Transverse colon (tissue), 4 donors: ENCODE measurements around the gene RPTOR.

Experiments used
- EP300 ChIP-seq: sonication (generic); formaldehyde crosslinking; IDR thresholded peaks from one replicate; pipeline ENCODE4 v1.6.1; 2017; ENCODE audit warnings: antibody characterized with exemption, low read depth
- POLR2AphosphoS5 ChIP-seq, 3 donors: sonication (generic); formaldehyde crosslinking; IDR thresholded peaks; one replicate each; pipeline ENCODE4 v1.6.1; 2016; ENCODE audit warnings: antibody characterized with exemption in 3 of 3
- TF ChIP-seq, protein P1 (sequence below), 5 experiments: fragments of 200-600 bp in 3 of 5; fragments of 450-650 bp in 2 of 5; sonication (generic) in 3 of 5; IDR thresholded peaks; 1 replicate in 2 of 5; 2 replicates in 3 of 5; pipeline ENCODE4 v1.5.1; 2016 to 2017; ENCODE audit warnings: antibody characterized with exemption in 5 of 5, inconsistent platforms in 3 of 5, mild to moderate bottlenecking in 2 of 5, moderate library complexity in 1 of 5

DNA sequence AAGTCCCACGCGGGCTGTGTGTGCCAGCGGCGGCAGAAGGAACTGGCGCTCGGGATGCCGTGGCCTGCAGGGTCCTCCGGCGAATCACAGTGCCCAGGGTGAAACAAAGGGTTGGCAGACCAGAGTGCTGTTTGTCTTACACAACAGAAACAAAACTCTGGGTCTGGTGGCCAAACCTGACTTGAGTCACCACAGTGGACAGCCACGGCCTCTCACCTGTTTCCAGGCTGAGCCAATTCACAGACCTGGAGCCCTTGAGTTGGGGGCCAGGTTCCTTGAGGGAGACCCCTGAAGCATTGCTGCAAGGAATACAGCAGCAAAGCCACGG is 444.9 kb downstream of the RPTOR start:
- TF ChIP-seq, protein P1, sequence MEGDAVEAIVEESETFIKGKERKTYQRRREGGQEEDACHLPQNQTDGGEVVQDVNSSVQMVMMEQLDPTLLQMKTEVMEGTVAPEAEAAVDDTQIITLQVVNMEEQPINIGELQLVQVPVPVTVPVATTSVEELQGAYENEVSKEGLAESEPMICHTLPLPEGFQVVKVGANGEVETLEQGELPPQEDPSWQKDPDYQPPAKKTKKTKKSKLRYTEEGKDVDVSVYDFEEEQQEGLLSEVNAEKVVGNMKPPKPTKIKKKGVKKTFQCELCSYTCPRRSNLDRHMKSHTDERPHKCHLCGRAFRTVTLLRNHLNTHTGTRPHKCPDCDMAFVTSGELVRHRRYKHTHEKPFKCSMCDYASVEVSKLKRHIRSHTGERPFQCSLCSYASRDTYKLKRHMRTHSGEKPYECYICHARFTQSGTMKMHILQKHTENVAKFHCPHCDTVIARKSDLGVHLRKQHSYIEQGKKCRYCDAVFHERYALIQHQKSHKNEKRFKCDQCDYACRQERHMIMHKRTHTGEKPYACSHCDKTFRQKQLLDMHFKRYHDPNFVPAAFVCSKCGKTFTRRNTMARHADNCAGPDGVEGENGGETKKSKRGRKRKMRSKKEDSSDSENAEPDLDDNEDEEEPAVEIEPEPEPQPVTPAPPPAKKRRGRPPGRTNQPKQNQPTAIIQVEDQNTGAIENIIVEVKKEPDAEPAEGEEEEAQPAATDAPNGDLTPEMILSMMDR (IDR thresholded peaks at IDR 0.05), result no peak
- TF ChIP-seq POLR2AphosphoS5 (IDR thresholded peaks at IDR 0.05) (no peak), EP300 (no peak)
